SK-N-SH (cell line): ENCODE data around the gene ATP13A5.

Experiments used
- EP300 ChIP-seq, 2 experiments: IDR thresholded peaks; 2 replicates each; pipeline versions ENCODE4 v1.4.0 to v1.6.1; 2012; ENCODE audit warnings: borderline replicate concordance in 1 of 2, low read depth in 1 of 2, low read length in 1 of 2
- EZH2phosphoT487 ChIP-seq: fragments of 200-600 bp; sonication (generic); IDR thresholded peaks from 2 replicates; pipeline ENCODE4 v1.6.1; 2017; ENCODE audit warnings: low read depth, mixed run types, mild to moderate bottlenecking, antibody characterized with exemption, moderate library complexity, borderline replicate concordance
- GATA2 ChIP-seq: sonication (generic); formaldehyde crosslinking; IDR thresholded peaks from 2 replicates; pipeline ENCODE4 v1.5.0; 2020; ENCODE audit warnings: mild to moderate bottlenecking, missing genetic modification reagents
- RAD21 ChIP-seq: IDR thresholded peaks from 2 replicates; pipeline ENCODE4 v1.6.1; 2012; ENCODE audit warnings: mild to moderate bottlenecking, low read length
- SIN3A ChIP-seq: IDR thresholded peaks from 2 replicates; pipeline ENCODE4 v1.6.1; 2012; ENCODE audit warnings: low read depth, mild to moderate bottlenecking, low read length, moderate library complexity, borderline replicate concordance
- ZBTB33 ChIP-seq: IDR thresholded peaks from 2 replicates; pipeline ENCODE4 v1.4.0; 2012; ENCODE audit warnings: low read depth, borderline replicate concordance

GRCh38 chr3:193347521-193348501, 30.7 kb downstream of the ATP13A5 start:
- TF ChIP-seq ZBTB33 (no peak), EZH2phosphoT487 (no peak), RAD21 (no peak), EP300 (IDR thresholded peaks at IDR 0.05; ENCODE audit: borderline replicate concordance in 1 of 2, low read depth in 1 of 2, low read length in 1 of 2) (no peak), SIN3A (no peak), GATA2 (CRISPR knock-in tag) (no peak)
